HG03460 (cell line): ENCODE data around the gene LRRC8D.
"Not testable (repeated sequence)": the region's sequence is repeated elsewhere in the genome, so short reads cannot be mapped to it uniquely, and the experiment has no call there.

Source experiments
- ATAC-seq: cut with Tn5 transposase; IDR thresholded peaks from one replicate; pipeline ENCODE4 v1.9.1; 2021; ENCODE audit not compliant: unreplicated experiment

LRRC8D gene

GRCh38 chr1:89982846-89983245, 162.0 kb downstream of the LRRC8D start:
- not testable (repeated sequence) for ATAC-seq

GRCh38 chr1:89984564-89985116, 163.8 kb downstream of the LRRC8D start:
- not testable (repeated sequence) for ATAC-seq

- ATAC-seq, result no peak
Measured at GRCh38 chr1:89986020-89986419, 165.2 kb downstream of the LRRC8D start.
